GM21825 (cell line): ENCODE measurements around the gene CHCHD6.

Source experiments
- ATAC-seq: cut with Tn5 transposase; IDR thresholded peaks from one replicate; pipeline ENCODE4 v1.9.1; 2021; ENCODE audit warnings: mild to moderate bottlenecking, moderate library complexity; ENCODE audit not compliant: unreplicated experiment

CHCHD6 gene

GRCh38 chr3:126891141-126891540 lies 187.1 kb downstream of the CHCHD6 start:
- no peak for ATAC-seq

GRCh38 chr3:126891791-126892190 lies 187.8 kb downstream of the CHCHD6 start:
- no peak for ATAC-seq

- ATAC-seq, result no peak
Observed at GRCh38 chr3:126893651-126894050, 189.6 kb downstream of the CHCHD6 start.

GRCh38 chr3:126894475-126894874 lies 190.4 kb downstream of the CHCHD6 start:
- no peak for ATAC-seq

GRCh38 chr3:126895178-126896066 lies 191.4 kb downstream of the CHCHD6 start:
- ATAC-seq, result no peak

GRCh38 chr3:126896067-126896441 lies 192.0 kb downstream of the CHCHD6 start:
- no peak for ATAC-seq

- no peak for ATAC-seq
Observed at GRCh38 chr3:126896968-126897367, 192.9 kb downstream of the CHCHD6 start.

- ATAC-seq, result no peak
Observed at GRCh38 chr3:126897943-126898342, 193.9 kb downstream of the CHCHD6 start.

- no peak for ATAC-seq
Observed at GRCh38 chr3:126900859-126901540, 197.0 kb downstream of the CHCHD6 start.

- no peak for ATAC-seq
Observed at GRCh38 chr3:126901631-126902030, 197.6 kb downstream of the CHCHD6 start.

GRCh38 chr3:126903521-126903920 lies 199.5 kb downstream of the CHCHD6 start:
- ATAC-seq, result no peak

- no peak for ATAC-seq
Observed at GRCh38 chr3:126907557-126907956, 203.5 kb downstream of the CHCHD6 start.

GRCh38 chr3:126908752-126909275 lies 204.8 kb downstream of the CHCHD6 start:
- no peak for ATAC-seq

- ATAC-seq, result no peak
Observed at GRCh38 chr3:126910231-126910630, 206.2 kb downstream of the CHCHD6 start.

GRCh38 chr3:126911162-126912026 lies 207.4 kb downstream of the CHCHD6 start:
- peak; percentile 93 for ATAC-seq

- ATAC-seq, result no peak
Observed at GRCh38 chr3:126912027-126912422, 208.0 kb downstream of the CHCHD6 start.

- no peak for ATAC-seq
Observed at GRCh38 chr3:126912491-126913195, 208.6 kb downstream of the CHCHD6 start.

GRCh38 chr3:126913524-126913923 lies 209.5 kb downstream of the CHCHD6 start:
- no peak for ATAC-seq

GRCh38 chr3:126914226-126914625 lies 210.2 kb downstream of the CHCHD6 start:
- ATAC-seq, result no peak

- ATAC-seq, result no peak
Observed at GRCh38 chr3:126915015-126915414, 211.0 kb downstream of the CHCHD6 start.
